K562 (cell line): ENCODE results near the gene KCNK1. TPM values are rescaled to one million over a fixed set of nuclear protein-coding genes. Genes with fewer than 3 reads are reported as not detected.

Experiments
- ARID2 ChIP-seq: fragments of 450-650 bp; IDR thresholded peaks from 2 replicates; pipeline ENCODE4 v1.6.1; 2017; ENCODE audit warnings: antibody characterized with exemption, mild to moderate bottlenecking
- ARNT ChIP-seq, 2 experiments: fragments of 450-650 bp; IDR thresholded peaks; 2 replicates each; pipeline ENCODE4 v1.6.1; 2016; ENCODE audit warnings: mild to moderate bottlenecking in 1 of 2
- ASH1L ChIP-seq: fragments of 450-650 bp; IDR thresholded peaks from 2 replicates; pipeline ENCODE4 v1.6.1; 2018; ENCODE audit warnings: borderline replicate concordance, mild to moderate bottlenecking, low read depth; ENCODE audit not compliant: partially characterized antibody
- BMI1 ChIP-seq: fragments of 150-350 bp; IDR thresholded peaks from 2 replicates; pipeline ENCODE4 v1.6.1; 2014; ENCODE audit warnings: low read length
- E2F8 ChIP-seq: fragments of 450-650 bp; IDR thresholded peaks from 2 replicates; pipeline ENCODE4 v1.7.1; 2018; ENCODE audit warnings: mild to moderate bottlenecking, low read depth; ENCODE audit not compliant: partially characterized antibody
- ERF ChIP-seq: fragments of 450-650 bp; formaldehyde crosslinking; IDR thresholded peaks from 2 replicates; pipeline ENCODE4 v1.4.0; 2020; ENCODE audit warnings: mild to moderate bottlenecking, mixed read lengths
- GTF2E2 ChIP-seq: fragments of 200-800 bp; sonication (Bioruptor generic); IDR thresholded peaks from 2 replicates; pipeline ENCODE4 v1.6.1; 2016; ENCODE audit warnings: missing genetic modification characterization, missing compliant biosample characterization
- HMG20A ChIP-seq: fragments of 450-650 bp; formaldehyde crosslinking; conservative IDR thresholded peaks from 2 replicates; pipeline ENCODE4 v1.4.0; 2020; ENCODE audit warnings: mild to moderate bottlenecking, mixed read lengths
- KAT8 ChIP-seq: fragments of 450-650 bp; IDR thresholded peaks from 2 replicates; pipeline ENCODE4 v1.6.1; 2016; ENCODE audit warnings: low read depth, mild to moderate bottlenecking
- PHF20 ChIP-seq: fragments of 450-650 bp; IDR thresholded peaks from 2 replicates; pipeline ENCODE4 v1.6.1; 2018; ENCODE audit not compliant: partially characterized antibody
- PTTG1 ChIP-seq: fragments of 450-650 bp; IDR thresholded peaks from 2 replicates; pipeline ENCODE4 v1.6.1; 2016; ENCODE audit warnings: low read depth, mild to moderate bottlenecking, missing genetic modification characterization, missing compliant biosample characterization
- SNAPC5 ChIP-seq: fragments of 250-450 bp; sonication (Bioruptor Pico); IDR thresholded peaks from 2 replicates; pipeline ENCODE4 v1.8.0; 2021; ENCODE audit warnings: moderate library complexity, mild to moderate bottlenecking, inconsistent platforms
- SRSF9 ChIP-seq: fragments of 200-400 bp; formaldehyde crosslinking; IDR thresholded peaks from 2 replicates; pipeline ENCODE4 v1.6.1; 2017; ENCODE audit warnings: low read depth, low read length, borderline replicate concordance
- STAT5A ChIP-seq: IDR thresholded peaks from 2 replicates; pipeline ENCODE4 v1.6.1; 2012; ENCODE audit warnings: low read length, inconsistent platforms, borderline replicate concordance
- TCF7 ChIP-seq: sonication (generic); IDR thresholded peaks from 2 replicates; pipeline ENCODE4 v1.6.1; 2016; ENCODE audit warnings: antibody characterized with exemption, borderline replicate concordance
- ZBTB2 ChIP-seq: fragments of 450-650 bp; IDR thresholded peaks from 2 replicates; pipeline ENCODE4 v1.6.1; 2016; ENCODE audit warnings: antibody characterized with exemption
- ZFP36 ChIP-seq: fragments of 150-350 bp; IDR thresholded peaks from 2 replicates; pipeline ENCODE4 v1.6.1; 2018; ENCODE audit warnings: low read length, low read depth; ENCODE audit not compliant: partially characterized antibody
- polyA plus RNA-seq, 8 experiments: library from polyadenylated mRNA; depleted of rRNA in 4 of 8; stranded (reverse) in 5 of 8; unstranded in 3 of 8; fragments of >200 nt; fragmentation: Nextera tagmentation in 2 of 8; fragmentation: Illumina TruSeq in 1 of 8; extraction: Ambion mirVana in 2 of 8; extraction: Trizol in 1 of 8; gene quantifications; 2 replicates each; pipeline versions ENCODE4 v1.2.1 to v1.2.3, GENCODE V29; 2011 to 2014; ENCODE audit warnings: inconsistent platforms in 1 of 8, missing spikeins in 1 of 8
- total RNA-seq, 7 experiments: library from RNA; depleted of rRNA in 6 of 7; stranded (reverse); fragments of >200 nt in 6 of 7; fragmentation: Illumina TruSeq in 2 of 7; extraction: Trizol in 2 of 7; gene quantifications; 2 replicates each; pipeline versions ENCODE4 v1.2.1 to v1.2.3, GENCODE V29; 2011 to 2021; ENCODE audit warnings: low replicate concordance in 1 of 7
- TF ChIP-seq, protein P1 (sequence below): fragments of 250-450 bp; sonication (Bioruptor Pico); IDR thresholded peaks from 2 replicates; pipeline ENCODE4 v1.5.1; 2021; ENCODE audit warnings: mild to moderate bottlenecking
- TF ChIP-seq, protein P2 (sequence below): sonication (generic); formaldehyde crosslinking; IDR thresholded peaks from 2 replicates; pipeline ENCODE4 v1.8.0; 2022; ENCODE audit warnings: mild to moderate bottlenecking, missing genetic modification reagents

KCNK1 gene
- total and polyA plus RNA-seq, 9 of the 15 experiments (the other 6 are each of a cell fraction or from before 2014, with no cell fraction given) = 3.1 to 22.7 (median 6.0) TPM

- TF ChIP-seq, protein P1, sequence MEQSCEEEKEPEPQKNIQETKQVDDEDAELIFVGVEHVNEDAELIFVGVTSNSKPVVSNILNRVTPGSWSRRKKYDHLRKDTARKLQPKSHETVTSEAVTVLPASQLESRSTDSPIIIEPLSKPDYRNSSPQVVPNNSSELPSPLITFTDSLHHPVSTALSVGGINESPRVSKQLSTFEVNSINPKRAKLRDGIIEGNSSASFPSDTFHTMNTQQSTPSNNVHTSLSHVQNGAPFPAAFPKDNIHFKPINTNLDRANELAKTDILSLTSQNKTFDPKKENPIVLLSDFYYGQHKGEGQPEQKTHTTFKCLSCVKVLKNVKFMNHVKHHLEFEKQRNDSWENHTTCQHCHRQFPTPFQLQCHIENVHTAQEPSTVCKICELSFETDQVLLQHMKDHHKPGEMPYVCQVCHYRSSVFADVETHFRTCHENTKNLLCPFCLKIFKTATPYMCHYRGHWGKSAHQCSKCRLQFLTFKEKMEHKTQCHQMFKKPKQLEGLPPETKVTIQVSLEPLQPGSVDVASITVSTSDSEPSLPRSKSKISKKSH (CRISPR knock-in tag) = no peak
- no peak for TF ChIP-seq KAT8
- TF ChIP-seq PTTG1 (tag) = no peak
- no peak for TF ChIP-seq ASH1L
- TF ChIP-seq TCF7 = no peak
- no peak for TF ChIP-seq STAT5A
- TF ChIP-seq HMG20A (CRISPR knock-in tag) = no peak
- TF ChIP-seq ARID2 = no peak
- no peak for TF ChIP-seq E2F8
- no peak for TF ChIP-seq SRSF9
- TF ChIP-seq ZFP36 = no peak
- peak; percentile 45 for TF ChIP-seq PHF20
- no peak for TF ChIP-seq ARNT (IDR thresholded peaks at IDR 0.05)
- TF ChIP-seq GTF2E2 (tag) = no peak
- 0 out of 2 replicates have a peak, but pooled peaks have one; percentile 40 for TF ChIP-seq ERF (CRISPR knock-in tag)
- TF ChIP-seq ZBTB2 = peak; percentile 84
- TF ChIP-seq BMI1 = no peak
- no peak for TF ChIP-seq SNAPC5
- TF ChIP-seq, protein P2, sequence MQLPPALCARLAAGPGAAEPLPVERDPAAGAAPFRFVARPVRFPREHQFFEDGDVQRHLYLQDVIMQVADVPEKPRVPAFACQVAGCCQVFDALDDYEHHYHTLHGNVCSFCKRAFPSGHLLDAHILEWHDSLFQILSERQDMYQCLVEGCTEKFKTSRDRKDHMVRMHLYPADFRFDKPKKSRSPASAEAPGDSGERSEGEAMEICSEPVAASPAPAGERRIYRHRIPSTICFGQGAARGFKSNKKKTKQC = no peak
These were observed at the start of gene KCNK1 (continued) for GRCh38 chr1:233613252-233614172.
